CD4-positive, alpha-beta T cell treated with Interleukin-1 beta for 1 hour (primary cell): ENCODE results near the gene APEH.

Experiments
- DNase-seq, 2 donors: peaks; one replicate each; pipeline ENCODE4 v3.0.0-alpha.2; 2020 to 2022

The APEH gene

DNA sequence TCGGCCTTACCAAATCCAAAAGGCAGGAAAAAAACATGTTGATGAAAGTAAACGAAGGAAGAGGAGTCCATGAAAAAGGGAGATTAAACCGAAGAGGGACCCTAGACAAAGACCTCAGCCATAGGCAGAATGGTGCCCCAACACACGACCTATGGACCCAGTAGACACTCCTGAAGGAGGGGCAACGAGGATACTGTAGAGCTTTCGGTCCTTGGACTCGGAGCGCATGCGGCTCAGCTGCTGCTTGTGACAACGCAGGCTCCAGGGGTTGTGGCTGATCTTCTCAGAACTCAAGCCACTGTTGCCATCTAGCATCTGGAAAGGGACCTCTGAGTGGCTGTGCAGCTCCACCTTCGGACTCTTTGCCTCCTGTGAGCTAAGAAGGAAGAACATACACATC, 58.4 kb downstream of the APEH start:
- no peak for DNase-seq

DNA sequence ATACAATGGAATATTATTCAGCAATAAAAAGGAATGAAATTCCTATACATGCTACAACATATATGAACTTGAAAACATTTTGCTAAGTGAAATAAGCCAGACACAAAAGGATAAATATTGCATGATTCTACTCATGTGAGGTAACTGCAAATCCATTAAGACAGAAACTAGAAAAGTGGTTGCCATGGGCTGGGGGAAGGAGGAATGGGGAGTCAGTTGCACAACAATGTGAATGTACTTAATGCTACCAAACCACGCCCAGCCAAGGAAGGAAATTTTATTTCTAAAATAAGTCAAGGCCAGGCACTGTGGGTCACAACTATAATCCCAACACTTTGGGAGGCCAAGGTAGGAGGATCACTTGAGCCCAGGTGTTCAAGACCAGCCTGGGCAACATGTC, 59.4 kb downstream of the APEH start:
- DNase-seq = no peak
